Thymus (tissue), 11 donors: ENCODE results near the gene FMO4. TPM values are rescaled to one million over a fixed set of nuclear protein-coding genes. Genes with fewer than 3 reads are reported as not detected.
"Not testable (repeated sequence)": the region's sequence is repeated elsewhere in the genome, so short reads cannot be mapped to it uniquely, and the experiment has no call there.

ENCODE experiments used
- DNase-seq, 9 donors: peaks; one replicate each; pipeline ENCODE4 v3.0.0-alpha.2; 2013; ENCODE audit warnings: low spot score in 9 of 9, low read depth in 6 of 9, missing footprints in 1 of 9
- H3K27ac ChIP-seq, 2 donors: one replicate each; pipeline ENCODE4 v1.5.1; 2013; ENCODE audit warnings: control low read depth in 1 of 2, low read depth in 1 of 2, low read length in 1 of 2, mild to moderate bottlenecking in 1 of 2, moderate library complexity in 1 of 2
- H3K27me3 ChIP-seq, 2 donors: one replicate each; pipeline ENCODE4 v1.5.1; 2013; ENCODE audit warnings: low read length in 1 of 2; ENCODE audit not compliant: control insufficient read depth in 2 of 2, insufficient read depth in 1 of 2
- H3K36me3 ChIP-seq, 2 donors: one replicate each; pipeline ENCODE4 v1.5.1; 2013; ENCODE audit warnings: low read length in 1 of 2, mild to moderate bottlenecking in 1 of 2, moderate library complexity in 1 of 2; ENCODE audit not compliant: control insufficient read depth in 2 of 2, insufficient read depth in 2 of 2
- H3K4me1 ChIP-seq, 2 donors: one replicate each; pipeline ENCODE4 v1.5.1; 2013; ENCODE audit warnings: low read length in 2 of 2; ENCODE audit not compliant: control insufficient read depth in 2 of 2, insufficient read depth in 2 of 2
- H3K4me3 ChIP-seq, 2 donors: one replicate each; pipeline ENCODE4 v1.5.1; 2013; ENCODE audit warnings: low read length in 2 of 2, control low read depth in 1 of 2, mild to moderate bottlenecking in 1 of 2
- H3K9me3 ChIP-seq, 2 donors: one replicate each; pipeline ENCODE4 v1.5.1; 2013; ENCODE audit warnings: low read length in 1 of 2, mild to moderate bottlenecking in 1 of 2; ENCODE audit not compliant: control insufficient read depth in 2 of 2, insufficient read depth in 1 of 2
- WGBS: extraction: QIAGEN DNeasy Blood & Tissue Kit; methylation state at CpG from one replicate; pipeline ENCODE4 v1.1.7; 2013; 5-methylcytosine and 5-hydroxymethylcytosine counted together
- polyA plus RNA-seq: library from polyadenylated mRNA; stranded (reverse); fragments of 200-250 nt; gene quantifications from one replicate; pipeline ENCODE4 v1.2.3, GENCODE V29; 2013
- total RNA-seq: library from RNA; stranded (reverse); fragments of 120-200 nt; gene quantifications from one replicate; pipeline ENCODE4 v1.2.4, GENCODE V29; 2013
- donor health status: healthy.

The FMO4 gene
- total and polyA plus RNA-seq, 2 donors = 2.5 to 6.9 TPM

DNA sequence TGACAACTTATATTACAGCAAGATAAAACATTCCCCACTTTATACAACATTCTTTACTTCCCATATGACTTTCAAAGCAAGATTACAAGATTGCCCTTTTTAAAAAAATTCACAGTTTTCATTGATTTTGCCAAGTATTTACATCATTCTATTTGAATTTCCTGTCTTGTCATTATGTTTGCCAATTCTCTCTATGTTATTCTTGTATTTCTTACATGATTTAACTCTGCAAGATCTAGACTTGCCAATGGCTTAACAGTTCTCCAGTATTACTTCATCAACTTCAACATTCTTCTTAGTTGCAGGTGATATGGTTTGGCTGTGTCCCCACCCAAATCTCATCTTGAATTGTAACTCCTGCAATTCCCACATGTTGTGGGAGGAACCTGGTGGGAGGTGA, 31.6 kb downstream of the FMO4 start:
- Histone ChIP-seq H3K4me1 (no peaks in the 10 kb centered on the region), H3K27me3 (no peaks in the 10 kb centered on the region), H3K9me3 (no peaks in the 10 kb centered on the region), H3K36me3 (no peaks in the 10 kb centered on the region), H3K27ac (no peak overlapping the region), H3K4me3 (no peak overlapping the region)
- DNase-seq = no peak

DNA sequence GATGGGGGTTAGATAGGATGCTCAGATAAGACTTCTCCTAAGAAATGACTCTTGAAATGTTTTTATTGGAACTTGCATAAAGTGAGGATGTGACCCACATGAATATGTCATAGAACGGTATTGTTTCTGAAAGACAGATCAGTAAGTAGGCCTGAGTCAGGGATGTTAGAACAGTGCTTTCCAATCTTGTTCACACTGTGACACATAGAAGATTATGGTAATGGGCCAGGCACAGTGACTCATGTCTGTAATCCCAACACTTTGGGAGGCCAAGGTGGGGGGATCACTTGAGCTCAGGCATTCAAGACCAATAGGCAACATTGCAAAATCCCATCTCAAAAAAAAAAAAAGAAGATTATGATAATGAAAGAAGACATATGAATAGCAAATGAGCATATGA, 32.9 kb downstream of the FMO4 start:
- Histone ChIP-seq H3K4me1 (no peaks in the 10 kb centered on the region), H3K36me3 (no peaks in the 10 kb centered on the region), H3K9me3 (no peaks in the 10 kb centered on the region), H3K27me3 (no peaks in the 10 kb centered on the region), H3K27ac (no peak overlapping the region), H3K4me3 (no peak overlapping the region)
- DNase-seq = no peak
- WGBS = 97% methylated on average over 1 of the region's 1 CpG

DNA sequence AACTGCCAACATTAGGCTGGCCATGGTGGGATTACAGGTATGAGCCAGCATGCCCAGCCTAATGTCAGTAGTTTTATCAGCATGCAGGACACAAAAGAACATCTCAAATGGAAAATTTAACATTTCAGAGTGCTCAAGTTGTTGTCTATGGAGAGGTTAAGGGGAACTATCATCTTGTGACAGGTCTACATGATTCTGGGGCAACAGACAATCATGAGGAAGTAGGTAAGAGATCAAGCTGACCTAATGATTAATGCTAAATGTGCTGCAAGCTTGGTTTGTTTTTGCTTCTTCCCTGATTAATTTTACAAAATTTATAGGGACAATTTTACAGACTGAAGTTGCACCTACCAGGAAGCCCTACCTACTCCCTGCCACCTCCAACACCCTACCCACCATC, 36.6 kb downstream of the FMO4 start:
- H3K27ac ChIP-seq = no peak overlapping the region
- no peaks in the 10 kb centered on the region for H3K36me3 ChIP-seq
- DNase-seq = no peak
- no peaks in the 10 kb centered on the region for H3K27me3 ChIP-seq
- no peaks in the 10 kb centered on the region for H3K9me3 ChIP-seq
- H3K4me1 ChIP-seq = no peaks in the 10 kb centered on the region
- H3K4me3 ChIP-seq = no peak overlapping the region

DNA sequence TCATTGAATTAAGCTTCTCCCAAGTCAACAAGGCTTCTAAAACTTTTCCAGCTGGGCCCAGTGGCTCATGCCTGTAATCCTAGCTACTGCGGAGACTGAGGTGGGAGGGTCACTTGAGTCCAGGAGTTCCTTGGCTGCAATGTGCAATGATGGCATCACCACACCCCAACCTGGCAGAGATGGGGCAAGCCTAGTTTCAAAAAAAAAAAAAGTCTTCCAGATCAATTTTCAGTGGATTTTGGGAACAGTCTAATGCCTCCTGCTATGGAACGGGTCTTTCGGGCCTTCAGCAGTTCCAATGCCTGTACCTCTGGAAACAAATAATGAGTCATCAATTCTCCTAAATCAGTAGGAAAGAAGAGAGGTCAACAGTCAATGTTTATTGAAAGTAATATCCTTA, 38.0 kb downstream of the FMO4 start:
- WGBS = 77% methylated on average over 3 of the region's 3 CpGs
- H3K27me3 ChIP-seq = no peaks in the 10 kb centered on the region
- no peaks in the 10 kb centered on the region for H3K36me3 ChIP-seq
- H3K4me3 ChIP-seq = no peak overlapping the region
- H3K27ac ChIP-seq = no peak overlapping the region
- no peak for DNase-seq
- no peaks in the 10 kb centered on the region for H3K4me1 ChIP-seq
- H3K9me3 ChIP-seq = no peaks in the 10 kb centered on the region

DNA sequence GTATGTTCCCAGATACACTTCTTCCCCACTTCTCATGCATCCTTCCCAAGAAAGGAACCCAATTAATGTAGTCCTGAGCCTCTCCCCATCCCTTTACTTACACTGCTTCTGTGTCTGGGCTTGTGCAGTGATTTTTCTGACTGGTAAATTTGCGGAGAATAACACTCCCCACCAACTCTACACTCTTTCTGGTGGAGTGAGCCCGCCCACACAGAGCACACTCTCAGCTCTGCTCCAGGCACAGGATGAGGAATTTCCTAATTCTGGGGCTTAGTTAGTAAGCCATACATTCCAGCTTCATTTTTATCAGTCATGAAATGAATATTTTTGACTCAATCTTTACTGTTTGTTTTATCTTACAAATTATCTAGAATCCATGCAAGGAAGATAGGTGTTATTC, 38.6 kb downstream of the FMO4 start:
- Histone ChIP-seq H3K4me3 (no peak overlapping the region), H3K9me3 (no peaks in the 10 kb centered on the region), H3K36me3 (no peaks in the 10 kb centered on the region), H3K27me3 (no peaks in the 10 kb centered on the region), H3K27ac (no peak overlapping the region), H3K4me1 (no peaks in the 10 kb centered on the region)
- 99% methylated on average over 2 of the region's 2 CpGs for WGBS
- DNase-seq = no peak

DNA sequence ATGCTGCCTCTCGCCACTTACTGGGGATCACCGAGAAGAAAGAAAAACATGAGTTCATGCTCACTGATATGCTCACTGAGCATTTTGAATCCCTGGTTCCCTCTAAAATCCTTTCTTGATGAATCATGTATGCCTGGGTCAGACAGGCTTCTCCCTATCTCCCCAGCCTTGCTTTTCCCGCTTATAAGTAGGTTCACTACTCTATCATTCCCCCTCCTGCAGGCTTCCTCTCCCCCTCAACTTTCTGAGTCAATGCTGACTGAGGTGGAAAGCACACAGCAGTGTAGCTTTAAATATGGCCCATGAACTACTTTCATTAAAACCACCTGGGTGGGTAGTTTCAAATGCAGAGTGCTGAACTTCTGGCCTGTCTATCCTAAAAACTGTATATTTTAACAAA, 41.7 kb downstream of the FMO4 start:
- Histone ChIP-seq H3K27me3 (no peaks in the 10 kb centered on the region), H3K27ac (no peak overlapping the region), H3K4me1 (no peaks in the 10 kb centered on the region), H3K36me3 (no peaks in the 10 kb centered on the region), H3K9me3 (no peaks in the 10 kb centered on the region), H3K4me3 (no peak overlapping the region)
- no peak for DNase-seq
- WGBS = 93% methylated on average over 3 of the region's 3 CpGs

DNA sequence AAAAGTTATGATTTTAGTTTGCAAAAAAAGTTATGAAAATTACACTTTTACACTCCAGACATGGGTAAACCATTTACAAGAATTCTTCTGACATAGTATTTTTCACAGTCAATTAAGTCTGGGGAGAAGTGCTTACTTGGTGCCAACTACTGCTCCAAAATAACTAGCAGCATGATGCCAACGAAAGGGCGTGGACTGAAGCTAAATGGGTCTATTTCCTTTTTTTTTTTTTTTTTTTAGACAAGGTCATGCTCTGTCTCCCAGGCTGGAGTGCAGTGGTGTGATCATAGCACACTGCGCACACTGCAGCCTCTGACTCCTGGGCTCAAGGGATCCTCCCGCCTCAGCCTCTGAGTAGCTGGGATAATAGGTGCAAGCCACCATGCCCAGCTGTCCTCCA, 43.2 kb downstream of the FMO4 start:
- DNase-seq = no peak
- no peak overlapping the region for H3K4me3 ChIP-seq
- no peaks in the 10 kb centered on the region for H3K27me3 ChIP-seq
- no peaks in the 10 kb centered on the region for H3K36me3 ChIP-seq
- WGBS = 69% methylated on average over 4 of the region's 4 CpGs
- H3K27ac ChIP-seq = no peak overlapping the region
- no peaks in the 10 kb centered on the region for H3K9me3 ChIP-seq
- H3K4me1 ChIP-seq = no peaks in the 10 kb centered on the region

DNA sequence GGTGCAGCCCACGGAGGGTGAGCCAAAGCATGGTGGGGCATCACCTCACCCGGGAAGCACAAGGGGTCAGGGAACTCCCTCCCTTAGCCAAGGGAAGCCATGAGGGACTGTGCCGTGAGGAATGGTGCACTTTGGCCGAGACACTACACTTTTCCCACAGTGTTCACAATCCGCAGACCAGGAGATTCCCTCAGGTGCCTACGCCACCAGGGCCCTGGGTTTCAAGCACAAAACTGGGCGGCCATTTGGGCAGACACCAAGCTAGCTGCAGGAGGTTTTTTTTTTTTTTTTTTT, 45.3 kb downstream of the FMO4 start:
- not testable (repeated sequence) for H3K9me3 ChIP-seq, H3K4me1 ChIP-seq, H3K27me3 ChIP-seq, H3K36me3 ChIP-seq, H3K27ac ChIP-seq, H3K4me3 ChIP-seq, DNase-seq
- WGBS = 97% methylated on average over 7 of the region's 7 CpGs

DNA sequence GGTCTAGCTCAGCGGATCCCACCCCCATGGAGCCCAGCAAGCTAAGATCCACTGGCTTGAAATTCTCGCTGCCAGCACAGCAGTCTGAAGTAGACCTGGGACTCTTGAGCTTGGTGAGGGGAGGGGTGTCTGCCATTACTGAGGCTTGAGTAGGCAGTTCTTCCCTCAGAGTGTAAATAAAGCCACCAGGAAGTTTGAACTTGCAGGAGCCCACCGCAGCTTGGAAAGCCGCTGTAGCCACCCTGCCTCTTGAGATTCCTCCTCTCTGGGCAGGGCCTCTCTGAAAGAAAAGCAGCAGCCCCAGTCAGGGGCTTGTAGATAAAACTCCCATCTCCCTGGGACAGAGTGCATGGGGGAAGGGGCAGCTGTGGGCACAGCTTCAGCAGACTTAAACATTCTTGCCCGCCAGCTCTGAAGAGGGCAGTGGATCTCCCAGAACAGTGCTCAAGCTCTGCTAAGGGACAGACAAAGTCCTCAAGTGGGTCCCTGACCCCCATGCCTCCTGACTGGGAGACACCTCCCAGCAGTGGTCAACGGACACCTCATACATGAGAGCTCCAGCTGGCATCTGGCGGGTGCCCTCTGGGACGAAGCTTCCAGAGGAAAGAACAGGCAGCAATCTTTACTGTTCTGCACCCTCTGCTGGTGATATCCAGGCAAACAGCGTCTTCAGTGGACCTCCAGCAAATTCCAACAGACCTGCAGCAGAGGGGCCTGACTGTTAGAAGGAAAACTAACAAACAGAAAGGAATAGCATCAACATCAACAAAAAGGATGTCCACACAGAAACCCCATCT, 45.9 kb downstream of the FMO4 start:
- WGBS = 83% methylated on average over 9 of the region's 9 CpGs
- H3K4me1 ChIP-seq, H3K4me3 ChIP-seq, DNase-seq, H3K27ac ChIP-seq, H3K27me3 ChIP-seq, H3K36me3 ChIP-seq, H3K9me3 ChIP-seq: not testable (repeated sequence)

DNA sequence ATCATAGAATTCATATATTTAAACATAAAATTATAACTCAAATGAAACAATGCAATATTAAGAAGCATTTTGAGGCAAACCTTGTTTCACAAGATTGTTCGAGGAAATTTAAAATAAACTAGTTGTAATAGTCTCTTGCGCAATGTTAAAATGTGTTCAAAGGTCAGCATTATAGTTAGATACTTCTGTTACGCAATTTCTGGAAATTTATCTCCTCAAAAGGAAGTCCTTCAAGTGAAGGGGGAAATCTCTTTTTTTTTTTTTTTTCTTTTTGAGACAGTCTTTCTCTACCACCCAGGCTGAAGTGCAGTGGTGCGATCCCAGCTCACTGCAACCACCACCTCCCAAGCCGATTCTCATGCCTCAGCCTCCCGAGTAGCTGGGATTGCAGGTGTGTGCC, 52.1 kb downstream of the FMO4 start:
- Histone ChIP-seq H3K27me3 (no peaks in the 10 kb centered on the region), H3K36me3 (no peaks in the 10 kb centered on the region), H3K27ac (no peak overlapping the region), H3K9me3 (no peaks in the 10 kb centered on the region), H3K4me3 (no peak overlapping the region), H3K4me1 (no peaks in the 10 kb centered on the region)
- no peak for DNase-seq
- 93% methylated on average over 6 of the region's 6 CpGs for WGBS
